GM21825 (cell line): ENCODE results near the gene SLC9A4.

Experiments used
- ATAC-seq: cut with Tn5 transposase; IDR thresholded peaks from one replicate; pipeline ENCODE4 v1.9.1; 2021; ENCODE audit warnings: mild to moderate bottlenecking, moderate library complexity; ENCODE audit not compliant: unreplicated experiment

SLC9A4 gene

GRCh38 chr2:102494570-102494969, 21.5 kb downstream of the SLC9A4 start:
- ATAC-seq = no peak

- ATAC-seq = no peak
These were observed 25.4 kb downstream of the SLC9A4 start for GRCh38 chr2:102498414-102498813.

- ATAC-seq = no peak
These were observed 26.5 kb downstream of the SLC9A4 start for GRCh38 chr2:102499558-102499957.

- no peak for ATAC-seq
These were observed 29.6 kb downstream of the SLC9A4 start for GRCh38 chr2:102502576-102502975.

- ATAC-seq = no peak
These were observed 31.8 kb downstream of the SLC9A4 start for GRCh38 chr2:102504833-102505232.

- no peak for ATAC-seq
These were observed 32.3 kb downstream of the SLC9A4 start for GRCh38 chr2:102505290-102505689.

- no peak for ATAC-seq
These were observed 33.7 kb downstream of the SLC9A4 start for GRCh38 chr2:102506743-102507142.

GRCh38 chr2:102508863-102509262, 35.8 kb downstream of the SLC9A4 start:
- no peak for ATAC-seq

- ATAC-seq = no peak
These were observed 36.7 kb downstream of the SLC9A4 start for GRCh38 chr2:102509749-102510148.

- ATAC-seq = no peak
These were observed 38.0 kb downstream of the SLC9A4 start for GRCh38 chr2:102510791-102511575.

- ATAC-seq = no peak
These were observed 39.1 kb downstream of the SLC9A4 start for GRCh38 chr2:102512161-102512560.

- no peak for ATAC-seq
These were observed 40.4 kb downstream of the SLC9A4 start for GRCh38 chr2:102513355-102513939.

- ATAC-seq = no peak
These were observed 41.2 kb downstream of the SLC9A4 start for GRCh38 chr2:102514061-102514785.

DNA sequence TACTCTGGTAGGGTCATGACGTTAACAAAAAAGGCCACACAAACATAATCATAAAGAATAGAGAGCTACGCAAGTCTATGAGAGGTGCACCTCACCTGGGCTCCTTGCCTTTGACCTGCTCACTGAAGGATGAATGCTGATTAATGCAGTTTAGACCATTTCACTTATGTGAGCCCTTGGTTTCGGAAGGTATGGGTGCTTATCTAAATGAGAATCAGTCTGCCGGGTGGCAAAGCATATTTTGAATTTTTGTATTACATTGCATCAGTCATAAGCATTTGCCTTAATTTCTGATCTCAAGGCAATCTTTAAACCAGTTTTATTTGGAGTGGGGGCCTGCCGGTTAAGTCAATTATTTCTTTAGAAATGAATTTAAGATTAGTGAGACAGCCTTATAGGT, 42.8 kb downstream of the SLC9A4 start:
- ATAC-seq = no peak

- no peak for ATAC-seq
These were observed 45.1 kb downstream of the SLC9A4 start for GRCh38 chr2:102518170-102518569.

DNA sequence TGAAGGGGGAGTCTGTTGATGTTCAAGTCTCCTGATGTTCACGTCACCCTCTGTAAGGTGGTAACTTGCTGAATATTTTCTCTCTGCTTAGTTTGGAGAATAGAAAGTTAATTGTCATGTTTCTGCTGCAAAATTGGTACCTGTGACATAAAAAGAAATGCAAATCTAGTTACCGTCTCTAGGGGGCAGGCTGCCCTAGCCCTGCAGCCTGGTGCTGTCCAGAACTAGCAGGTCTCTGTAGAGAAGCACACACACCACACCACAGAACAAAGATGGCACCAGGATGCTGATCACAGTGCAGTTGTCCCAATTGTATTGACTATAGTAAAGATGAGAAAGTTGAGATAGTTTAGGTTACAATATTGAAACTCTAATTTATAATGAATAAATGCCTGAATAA, 47.0 kb downstream of the SLC9A4 start:
- ATAC-seq = no peak

GRCh38 chr2:102520801-102521200, 47.8 kb downstream of the SLC9A4 start:
- no peak for ATAC-seq

DNA sequence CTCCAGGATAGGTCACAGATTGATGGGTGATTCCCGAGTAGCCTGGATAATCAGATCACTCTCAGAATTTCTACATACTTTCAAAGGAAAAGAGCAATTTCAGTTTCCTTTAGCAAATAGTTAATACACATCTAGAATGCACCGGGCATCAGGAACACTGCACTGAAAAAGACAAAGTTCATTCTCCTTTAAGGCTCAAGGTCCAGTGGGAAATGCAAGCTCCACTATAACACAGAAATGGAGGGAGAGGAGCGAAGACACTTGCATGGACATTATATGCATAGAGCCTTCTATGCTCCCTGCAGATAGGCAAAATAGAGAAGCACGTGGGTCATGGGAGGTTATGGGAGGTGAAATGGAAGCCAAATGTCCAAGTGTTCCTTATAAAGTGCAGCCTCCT, 49.1 kb downstream of the SLC9A4 start:
- ATAC-seq = no peak

DNA sequence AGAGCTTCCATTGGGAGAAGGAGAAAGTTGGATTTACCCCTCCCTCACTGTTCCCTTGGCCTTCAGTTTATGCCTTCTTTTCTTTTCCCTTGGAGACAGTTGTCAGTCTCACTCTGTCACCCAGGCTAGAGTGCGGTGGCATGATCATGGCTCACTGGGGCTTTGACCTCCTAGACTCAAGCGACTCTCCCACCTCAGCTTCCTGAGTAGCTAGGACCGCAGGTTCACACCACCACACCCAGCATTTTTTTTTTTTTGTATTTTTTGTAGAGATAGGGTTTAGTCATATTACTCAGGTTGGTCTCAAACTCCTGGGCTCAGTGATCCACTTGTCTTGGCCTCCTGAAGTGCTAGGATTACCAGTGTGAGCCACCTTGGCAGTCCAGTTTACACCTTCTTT, 49.9 kb downstream of the SLC9A4 start:
- no peak for ATAC-seq

GRCh38 chr2:102523651-102524050, 50.6 kb downstream of the SLC9A4 start:
- ATAC-seq = no peak

GRCh38 chr2:102527086-102527485, 54.1 kb downstream of the SLC9A4 start:
- no peak for ATAC-seq

DNA sequence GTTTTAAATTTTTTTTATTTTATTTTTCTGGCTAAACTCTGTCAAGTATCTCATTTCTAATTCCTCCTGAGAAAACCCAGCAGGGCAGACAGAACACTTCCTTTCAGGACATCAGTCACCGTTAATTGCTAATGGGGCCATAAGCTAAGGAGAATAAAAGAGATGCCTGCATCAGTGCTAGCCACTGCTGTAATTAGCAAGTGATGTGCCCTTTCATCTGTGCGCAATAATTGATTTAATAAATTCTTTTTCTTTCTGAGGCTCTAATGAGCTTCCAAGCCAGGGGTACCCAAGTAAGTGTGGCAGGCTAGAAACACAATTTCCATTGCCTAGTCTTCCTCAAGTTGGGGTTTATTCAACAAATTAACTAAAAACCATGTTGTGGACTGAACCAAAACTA, 65.5 kb downstream of the SLC9A4 start:
- ATAC-seq = no peak
